Measurements from ENCODE around the gene STXBP5L.

DNA sequence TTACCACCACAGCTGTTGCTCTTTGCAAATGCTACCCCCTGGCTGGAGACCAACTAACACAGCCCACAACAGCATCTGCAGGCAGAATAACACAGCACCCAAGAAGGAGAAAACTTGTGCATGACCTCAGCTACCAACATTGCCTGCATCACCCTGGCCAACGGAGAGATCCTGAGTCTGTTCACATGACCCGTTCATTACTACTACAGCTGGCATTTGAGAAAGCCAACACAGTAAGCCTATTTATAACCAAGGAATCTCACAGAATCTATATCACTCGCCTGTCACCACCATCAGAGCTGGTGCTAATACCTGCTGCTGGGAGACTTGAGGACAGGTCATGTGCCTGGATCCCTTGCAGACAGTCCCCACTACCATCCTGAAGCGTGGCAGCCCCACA, 422.6 kb downstream of the STXBP5L start:
- TF ChIP-seq, protein P1, sequence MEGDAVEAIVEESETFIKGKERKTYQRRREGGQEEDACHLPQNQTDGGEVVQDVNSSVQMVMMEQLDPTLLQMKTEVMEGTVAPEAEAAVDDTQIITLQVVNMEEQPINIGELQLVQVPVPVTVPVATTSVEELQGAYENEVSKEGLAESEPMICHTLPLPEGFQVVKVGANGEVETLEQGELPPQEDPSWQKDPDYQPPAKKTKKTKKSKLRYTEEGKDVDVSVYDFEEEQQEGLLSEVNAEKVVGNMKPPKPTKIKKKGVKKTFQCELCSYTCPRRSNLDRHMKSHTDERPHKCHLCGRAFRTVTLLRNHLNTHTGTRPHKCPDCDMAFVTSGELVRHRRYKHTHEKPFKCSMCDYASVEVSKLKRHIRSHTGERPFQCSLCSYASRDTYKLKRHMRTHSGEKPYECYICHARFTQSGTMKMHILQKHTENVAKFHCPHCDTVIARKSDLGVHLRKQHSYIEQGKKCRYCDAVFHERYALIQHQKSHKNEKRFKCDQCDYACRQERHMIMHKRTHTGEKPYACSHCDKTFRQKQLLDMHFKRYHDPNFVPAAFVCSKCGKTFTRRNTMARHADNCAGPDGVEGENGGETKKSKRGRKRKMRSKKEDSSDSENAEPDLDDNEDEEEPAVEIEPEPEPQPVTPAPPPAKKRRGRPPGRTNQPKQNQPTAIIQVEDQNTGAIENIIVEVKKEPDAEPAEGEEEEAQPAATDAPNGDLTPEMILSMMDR (IDR thresholded peaks at IDR 0.05; ENCODE audit: low read depth, low read length) = no peak
- TF ChIP-seq EZH2phosphoT487 (IDR thresholded peaks at IDR 0.05; ENCODE audit: low read depth) = no peak

Data from OCI-LY3 (cell line).